Choroid plexus epithelial cell (primary cell): ENCODE measurements around the gene TRIM42.

Experiments
- DNase-seq: peaks from one replicate; pipeline ENCODE4 v3.0.0-alpha.2; 2010; ENCODE audit warnings: low read depth
- H3K4me3 ChIP-seq: 2 replicates; pipeline ENCODE4 v1.5.1; 2011; ENCODE audit warnings: low read depth, mild to moderate bottlenecking, control low read depth, low read length, moderate library complexity
- CTCF ChIP-seq: conservative IDR thresholded peaks from 2 replicates; pipeline ENCODE4 v1.5.1; 2011; ENCODE audit warnings: low read depth, mild to moderate bottlenecking, control low read depth, inconsistent platforms, low read length, moderate library complexity

The TRIM42 gene

GRCh38 chr3:140636406-140637138, 41.3 kb upstream of the TRIM42 start:
- DNase-seq, result peak; percentile 10
- no peak overlapping the region for H3K4me3 ChIP-seq
- TF ChIP-seq CTCF, result no peak

- no peak overlapping the region for H3K4me3 ChIP-seq
- no peak for DNase-seq
- no peak for TF ChIP-seq CTCF
Observed at GRCh38 chr3:140651287-140651686, 26.6 kb upstream of the TRIM42 start.

- no peak for DNase-seq
- TF ChIP-seq CTCF, result no peak
- no peak overlapping the region for H3K4me3 ChIP-seq
Observed at GRCh38 chr3:140655678-140656077, 22.2 kb upstream of the TRIM42 start.

GRCh38 chr3:140664111-140664510, 13.8 kb upstream of the TRIM42 start:
- DNase-seq, result no peak
- no peak for TF ChIP-seq CTCF
- H3K4me3 ChIP-seq, result no peak overlapping the region

- no peak for DNase-seq
- TF ChIP-seq CTCF, result no peak
Observed at GRCh38 chr3:140682586-140682985, 4.7 kb downstream of the TRIM42 start.

GRCh38 chr3:140686128-140686527, 8.3 kb downstream of the TRIM42 start:
- no peak for DNase-seq
- no peak for TF ChIP-seq CTCF
- H3K4me3 ChIP-seq, result no peak overlapping the region

More at GRCh38 chr3:140682586-140682985, 4.7 kb downstream of the TRIM42 start:
- H3K4me3 ChIP-seq, result no peak overlapping the region

- TF ChIP-seq CTCF, result no peak
- H3K4me3 ChIP-seq, result no peak overlapping the region
- no peak for DNase-seq
Observed at GRCh38 chr3:140686948-140687347, 9.1 kb downstream of the TRIM42 start.
